GM23338 (cell line): Measurements from ENCODE around the gene TESK2. TPM values are rescaled to one million over a fixed set of nuclear protein-coding genes. Genes with fewer than 3 reads are reported as not detected.

Source experiments
- ATAC-seq: fragments of 200-7000 bp; cut with Tn5 transposase; 3 replicates; pipeline ENCODE4 v1.9.1; 2020
- DNase-seq: peaks from one replicate; pipeline ENCODE4 v3.0.0-alpha.2; 2015; ENCODE audit warnings: low spot score
- H2AFZ ChIP-seq: fragments of 200-600 bp; sonication (generic); 2 replicates; pipeline ENCODE4 v1.8.0; 2016; ENCODE audit warnings: antibody characterized with exemption, mild to moderate bottlenecking, moderate library complexity
- H3F3A ChIP-seq: fragments of 200-600 bp; sonication (generic); replicated peaks from 2 replicates; pipeline ENCODE4 v1.8.0; 2017; ENCODE audit warnings: antibody characterized with exemption, mixed run types, low read depth
- H3K27ac ChIP-seq: fragments of 200-600 bp; sonication (generic); 2 replicates; pipeline ENCODE4 v1.6.1; 2016; ENCODE audit warnings: low read depth
- H3K27me3 ChIP-seq: fragments of 200-600 bp; sonication (generic); 2 replicates; pipeline ENCODE4 v1.8.0; 2016; ENCODE audit warnings: mild to moderate bottlenecking, mixed run types, moderate library complexity; ENCODE audit not compliant: insufficient read depth
- H3K36me3 ChIP-seq: fragments of 200-600 bp; sonication (generic); 2 replicates; pipeline ENCODE4 v1.8.0; 2016; ENCODE audit warnings: mild to moderate bottlenecking; ENCODE audit not compliant: insufficient read depth
- H3K4me1 ChIP-seq: fragments of 200-600 bp; sonication (generic); 2 replicates; pipeline ENCODE4 v1.8.0; 2016; ENCODE audit warnings: mild to moderate bottlenecking, moderate library complexity; ENCODE audit not compliant: insufficient read depth
- H3K4me2 ChIP-seq: fragments of 200-600 bp; sonication (generic); 2 replicates; pipeline ENCODE4 v1.7.1; 2017; ENCODE audit warnings: mixed run types
- H3K4me3 ChIP-seq: fragments of 200-600 bp; sonication (generic); 2 replicates; pipeline ENCODE4 v1.6.1; 2016; ENCODE audit warnings: mixed run types
- H3K79me2 ChIP-seq: fragments of 200-600 bp; sonication (generic); replicated peaks from 2 replicates; pipeline ENCODE4 v1.8.0; 2017; ENCODE audit warnings: mild to moderate bottlenecking; ENCODE audit not compliant: insufficient read depth
- H3K9me2 ChIP-seq: fragments of 200-600 bp; sonication (generic); 2 replicates; pipeline ENCODE4 v1.8.0; 2017; ENCODE audit not compliant: insufficient read depth
- H4K20me1 ChIP-seq: fragments of 200-600 bp; sonication (generic); replicated peaks from 2 replicates; pipeline ENCODE4 v1.8.0; 2017; ENCODE audit warnings: mild to moderate bottlenecking; ENCODE audit not compliant: insufficient read depth
- H3K27ac Mint-ChIP-seq: 2 replicates; pipeline ENCODE4 v1.8.0; 2020; ENCODE audit warnings: inconsistent platforms, mild to moderate bottlenecking, moderate library complexity, mixed read lengths
- H3K27me3 Mint-ChIP-seq: 3 replicates; pipeline ENCODE4 v1.8.0; 2022; ENCODE audit warnings: low read depth, mild to moderate bottlenecking, moderate library complexity, mixed read lengths, inconsistent platforms; ENCODE audit not compliant: insufficient read depth, poor library complexity
- H3K36me3 Mint-ChIP-seq: 3 replicates; pipeline ENCODE4 v1.8.0; 2021; ENCODE audit warnings: low read depth, mild to moderate bottlenecking, inconsistent platforms, moderate library complexity, mixed read lengths
- H3K4me1 Mint-ChIP-seq: 3 replicates; pipeline ENCODE4 v1.8.0; 2020; ENCODE audit warnings: mild to moderate bottlenecking, inconsistent platforms, mixed read lengths
- H3K4me3 Mint-ChIP-seq: 3 replicates; pipeline ENCODE4 v1.8.0; 2021; ENCODE audit warnings: moderate library complexity, mild to moderate bottlenecking, inconsistent platforms, mixed read lengths
- H3K9me3 Mint-ChIP-seq: 3 replicates; pipeline ENCODE4 v1.8.0; 2020; ENCODE audit warnings: moderate library complexity, mild to moderate bottlenecking, inconsistent platforms, mixed read lengths
- EZH2 ChIP-seq: fragments of 200-600 bp; sonication (generic); IDR thresholded peaks from one replicate; pipeline ENCODE4 v1.8.0; 2017; ENCODE audit warnings: antibody characterized with exemption, mild to moderate bottlenecking, low read depth; ENCODE audit not compliant: unreplicated experiment
- EZH2phosphoT487 ChIP-seq: fragments of 200-600 bp; sonication (generic); IDR thresholded peaks from one replicate; pipeline ENCODE4 v1.8.1; 2018; ENCODE audit warnings: antibody characterized with exemption; ENCODE audit not compliant: unreplicated experiment
- JUNB ChIP-seq: IDR thresholded peaks from one replicate; pipeline ENCODE4 v1.6.1; 2016; ENCODE audit warnings: antibody characterized with exemption; ENCODE audit not compliant: unreplicated experiment
- NANOG ChIP-seq: IDR thresholded peaks from 2 replicates; pipeline ENCODE4 v1.6.1; 2016; ENCODE audit warnings: antibody characterized with exemption, borderline replicate concordance
- POLR2AphosphoS5 ChIP-seq: IDR thresholded peaks from 2 replicates; pipeline ENCODE4 v1.6.1; 2016; ENCODE audit warnings: antibody characterized with exemption, low read depth
- STAT1 ChIP-seq: IDR thresholded peaks from one replicate; pipeline ENCODE4 v1.6.1; 2016; ENCODE audit warnings: antibody characterized with exemption; ENCODE audit not compliant: unreplicated experiment
- ZNF331 ChIP-seq: fragments of 250-450 bp; sonication (Bioruptor Pico); IDR thresholded peaks from 2 replicates; pipeline ENCODE4 v1.5.0; 2020; ENCODE audit warnings: low read depth, mild to moderate bottlenecking, moderate library complexity
- polyA plus RNA-seq: library from polyadenylated mRNA; unstranded; fragments of >200 nt; fragmentation: Nextera tagmentation; extraction: Ambion mirVana; gene quantifications from 2 replicates; pipeline ENCODE4 v1.2.1, GENCODE V29; 2016
- total RNA-seq: library from RNA; depleted of rRNA; stranded (reverse); fragments of >200 nt; shearing (Covaris generic); gene quantifications from 2 replicates; pipeline ENCODE4 v1.2.3, GENCODE V29; 2014
- TF ChIP-seq, protein P1 (sequence below): IDR thresholded peaks from 2 replicates; pipeline ENCODE4 v1.6.1; 2016; ENCODE audit warnings: antibody characterized with exemption
- TF ChIP-seq, protein P2 (sequence below): fragments of 250-450 bp; sonication (Bioruptor Pico); IDR thresholded peaks from 2 replicates; pipeline ENCODE4 v1.5.0; 2020; ENCODE audit warnings: mild to moderate bottlenecking, moderate library complexity
- TF ChIP-seq, protein P3 (sequence below), 2 experiments: fragments of 200-600 bp in 1 of 2; sonication (generic) in 1 of 2; conservative IDR thresholded peaks; 2 replicates each; pipeline versions ENCODE4 v1.5.1 to v1.6.1; 2016 to 2017; ENCODE audit warnings: antibody characterized with exemption in 2 of 2, low read depth in 2 of 2, mild to moderate bottlenecking in 2 of 2, moderate library complexity in 1 of 2

Gene TESK2
- total and polyA plus RNA-seq, 2 experiments from 2014 or later = 5.2 to 14.0 TPM

DNA sequence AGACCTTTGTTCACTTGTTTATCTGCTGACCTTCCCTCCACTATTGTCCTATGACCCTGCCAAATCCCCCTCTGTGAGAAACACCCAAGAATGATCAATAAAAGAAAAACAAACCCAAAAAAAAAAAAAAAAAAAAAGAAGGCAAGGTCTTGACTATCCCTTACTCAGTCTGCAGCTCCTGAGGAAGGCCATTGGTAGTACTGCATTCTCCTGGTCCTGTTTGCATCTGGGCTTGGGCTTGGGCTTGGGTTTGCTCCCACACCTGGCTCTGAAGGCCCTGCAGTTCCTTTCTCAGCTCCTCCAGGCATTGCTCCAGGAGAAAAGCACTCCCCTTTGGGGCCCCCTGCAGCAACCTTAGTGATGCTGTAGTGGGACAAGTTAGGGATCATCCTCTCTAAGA, 7.3 kb upstream of the TESK2 start:
- no peak overlapping the region for H3K4me2 ChIP-seq
- H3K9me3 Mint-ChIP-seq = peaks cover 11% of the 10 kb centered on the region
- H3K4me3 ChIP-seq = no peak overlapping the region
- H3K4me3 Mint-ChIP-seq = peak overlapping the region; percentile 98; the same call in 1 of the 3 replicates
- H3K79me2 ChIP-seq = peaks cover 13% of the 10 kb centered on the region
- no peaks in the 10 kb centered on the region for H4K20me1 ChIP-seq
- peaks cover 17% of the 10 kb centered on the region for H3K4me1 Mint-ChIP-seq
- H3K27me3 Mint-ChIP-seq = peaks cover 11% of the 10 kb centered on the region
- H3K9me2 ChIP-seq = no peaks in the 10 kb centered on the region
- no peak overlapping the region for H2AFZ ChIP-seq
- H3K36me3 ChIP-seq = no peaks in the 10 kb centered on the region; the same call in 1 of the 2 replicates
- no peaks in the 10 kb centered on the region for H3K27me3 ChIP-seq
- ATAC-seq = no peak
- H3K27ac Mint-ChIP-seq = no peak overlapping the region
- DNase-seq = no peak
- no peak overlapping the region for H3K27ac ChIP-seq
- H3F3A ChIP-seq = 0 out of 2 replicates have a peak, but pooled peaks cover 15% of the 10 kb centered on the region
- TF ChIP-seq EZH2 (no peak), NANOG (no peak), EZH2phosphoT487 (no peak), JUNB (no peak), STAT1 (no peak), POLR2AphosphoS5 (no peak), ZNF331 (CRISPR knock-in tag) (no peak)
- TF ChIP-seq, protein P1, sequence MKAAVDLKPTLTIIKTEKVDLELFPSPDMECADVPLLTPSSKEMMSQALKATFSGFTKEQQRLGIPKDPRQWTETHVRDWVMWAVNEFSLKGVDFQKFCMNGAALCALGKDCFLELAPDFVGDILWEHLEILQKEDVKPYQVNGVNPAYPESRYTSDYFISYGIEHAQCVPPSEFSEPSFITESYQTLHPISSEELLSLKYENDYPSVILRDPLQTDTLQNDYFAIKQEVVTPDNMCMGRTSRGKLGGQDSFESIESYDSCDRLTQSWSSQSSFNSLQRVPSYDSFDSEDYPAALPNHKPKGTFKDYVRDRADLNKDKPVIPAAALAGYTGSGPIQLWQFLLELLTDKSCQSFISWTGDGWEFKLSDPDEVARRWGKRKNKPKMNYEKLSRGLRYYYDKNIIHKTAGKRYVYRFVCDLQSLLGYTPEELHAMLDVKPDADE = no peak
- TF ChIP-seq, protein P2, sequence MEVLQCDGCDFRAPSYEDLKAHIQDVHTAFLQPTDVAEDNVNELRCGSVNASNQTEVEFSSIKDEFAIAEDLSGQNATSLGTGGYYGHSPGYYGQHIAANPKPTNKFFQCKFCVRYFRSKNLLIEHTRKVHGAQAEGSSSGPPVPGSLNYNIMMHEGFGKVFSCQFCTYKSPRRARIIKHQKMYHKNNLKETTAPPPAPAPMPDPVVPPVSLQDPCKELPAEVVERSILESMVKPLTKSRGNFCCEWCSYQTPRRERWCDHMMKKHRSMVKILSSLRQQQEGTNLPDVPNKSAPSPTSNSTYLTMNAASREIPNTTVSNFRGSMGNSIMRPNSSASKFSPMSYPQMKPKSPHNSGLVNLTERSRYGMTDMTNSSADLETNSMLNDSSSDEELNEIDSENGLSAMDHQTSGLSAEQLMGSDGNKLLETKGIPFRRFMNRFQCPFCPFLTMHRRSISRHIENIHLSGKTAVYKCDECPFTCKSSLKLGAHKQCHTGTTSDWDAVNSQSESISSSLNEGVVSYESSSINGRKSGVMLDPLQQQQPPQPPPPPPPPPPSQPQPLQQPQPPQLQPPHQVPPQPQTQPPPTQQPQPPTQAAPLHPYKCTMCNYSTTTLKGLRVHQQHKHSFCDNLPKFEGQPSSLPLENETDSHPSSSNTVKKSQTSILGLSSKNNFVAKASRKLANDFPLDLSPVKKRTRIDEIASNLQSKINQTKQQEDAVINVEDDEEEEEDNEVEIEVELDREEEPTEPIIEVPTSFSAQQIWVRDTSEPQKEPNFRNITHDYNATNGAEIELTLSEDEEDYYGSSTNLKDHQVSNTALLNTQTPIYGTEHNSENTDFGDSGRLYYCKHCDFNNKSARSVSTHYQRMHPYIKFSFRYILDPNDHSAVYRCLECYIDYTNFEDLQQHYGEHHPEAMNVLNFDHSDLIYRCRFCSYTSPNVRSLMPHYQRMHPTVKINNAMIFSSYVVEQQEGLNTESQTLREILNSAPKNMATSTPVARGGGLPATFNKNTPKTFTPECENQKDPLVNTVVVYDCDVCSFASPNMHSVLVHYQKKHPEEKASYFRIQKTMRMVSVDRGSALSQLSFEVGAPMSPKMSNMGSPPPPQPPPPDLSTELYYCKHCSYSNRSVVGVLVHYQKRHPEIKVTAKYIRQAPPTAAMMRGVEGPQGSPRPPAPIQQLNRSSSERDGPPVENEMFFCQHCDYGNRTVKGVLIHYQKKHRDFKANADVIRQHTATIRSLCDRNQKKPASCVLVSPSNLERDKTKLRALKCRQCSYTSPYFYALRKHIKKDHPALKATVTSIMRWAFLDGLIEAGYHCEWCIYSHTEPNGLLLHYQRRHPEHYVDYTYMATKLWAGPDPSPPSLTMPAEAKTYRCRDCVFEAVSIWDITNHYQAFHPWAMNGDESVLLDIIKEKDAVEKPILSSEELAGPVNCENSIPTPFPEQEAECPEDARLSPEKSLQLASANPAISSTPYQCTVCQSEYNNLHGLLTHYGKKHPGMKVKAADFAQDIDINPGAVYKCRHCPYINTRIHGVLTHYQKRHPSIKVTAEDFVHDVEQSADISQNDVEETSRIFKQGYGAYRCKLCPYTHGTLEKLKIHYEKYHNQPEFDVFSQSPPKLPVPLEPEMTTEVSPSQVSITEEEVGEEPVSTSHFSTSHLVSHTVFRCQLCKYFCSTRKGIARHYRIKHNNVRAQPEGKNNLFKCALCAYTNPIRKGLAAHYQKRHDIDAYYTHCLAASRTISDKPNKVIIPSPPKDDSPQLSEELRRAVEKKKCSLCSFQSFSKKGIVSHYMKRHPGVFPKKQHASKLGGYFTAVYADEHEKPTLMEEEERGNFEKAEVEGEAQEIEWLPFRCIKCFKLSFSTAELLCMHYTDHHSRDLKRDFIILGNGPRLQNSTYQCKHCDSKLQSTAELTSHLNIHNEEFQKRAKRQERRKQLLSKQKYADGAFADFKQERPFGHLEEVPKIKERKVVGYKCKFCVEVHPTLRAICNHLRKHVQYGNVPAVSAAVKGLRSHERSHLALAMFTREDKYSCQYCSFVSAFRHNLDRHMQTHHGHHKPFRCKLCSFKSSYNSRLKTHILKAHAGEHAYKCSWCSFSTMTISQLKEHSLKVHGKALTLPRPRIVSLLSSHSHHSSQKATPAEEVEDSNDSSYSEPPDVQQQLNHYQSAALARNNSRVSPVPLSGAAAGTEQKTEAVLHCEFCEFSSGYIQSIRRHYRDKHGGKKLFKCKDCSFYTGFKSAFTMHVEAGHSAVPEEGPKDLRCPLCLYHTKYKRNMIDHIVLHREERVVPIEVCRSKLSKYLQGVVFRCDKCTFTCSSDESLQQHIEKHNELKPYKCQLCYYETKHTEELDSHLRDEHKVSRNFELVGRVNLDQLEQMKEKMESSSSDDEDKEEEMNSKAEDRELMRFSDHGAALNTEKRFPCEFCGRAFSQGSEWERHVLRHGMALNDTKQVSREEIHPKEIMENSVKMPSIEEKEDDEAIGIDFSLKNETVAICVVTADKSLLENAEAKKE (CRISPR knock-in tag) = no peak
- TF ChIP-seq, protein P3, sequence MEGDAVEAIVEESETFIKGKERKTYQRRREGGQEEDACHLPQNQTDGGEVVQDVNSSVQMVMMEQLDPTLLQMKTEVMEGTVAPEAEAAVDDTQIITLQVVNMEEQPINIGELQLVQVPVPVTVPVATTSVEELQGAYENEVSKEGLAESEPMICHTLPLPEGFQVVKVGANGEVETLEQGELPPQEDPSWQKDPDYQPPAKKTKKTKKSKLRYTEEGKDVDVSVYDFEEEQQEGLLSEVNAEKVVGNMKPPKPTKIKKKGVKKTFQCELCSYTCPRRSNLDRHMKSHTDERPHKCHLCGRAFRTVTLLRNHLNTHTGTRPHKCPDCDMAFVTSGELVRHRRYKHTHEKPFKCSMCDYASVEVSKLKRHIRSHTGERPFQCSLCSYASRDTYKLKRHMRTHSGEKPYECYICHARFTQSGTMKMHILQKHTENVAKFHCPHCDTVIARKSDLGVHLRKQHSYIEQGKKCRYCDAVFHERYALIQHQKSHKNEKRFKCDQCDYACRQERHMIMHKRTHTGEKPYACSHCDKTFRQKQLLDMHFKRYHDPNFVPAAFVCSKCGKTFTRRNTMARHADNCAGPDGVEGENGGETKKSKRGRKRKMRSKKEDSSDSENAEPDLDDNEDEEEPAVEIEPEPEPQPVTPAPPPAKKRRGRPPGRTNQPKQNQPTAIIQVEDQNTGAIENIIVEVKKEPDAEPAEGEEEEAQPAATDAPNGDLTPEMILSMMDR (conservative IDR thresholded peaks at IDR 0.05; ENCODE audit: low read depth in 2 of 2) = no peak
- H3K4me1 ChIP-seq = peaks cover 12% of the 10 kb centered on the region; the same call in 1 of the 2 replicates
- peaks cover 13% of the 10 kb centered on the region for H3K36me3 Mint-ChIP-seq
